ENCODE results near the gene SULT2B1. TPM values are rescaled to one million over a fixed set of nuclear protein-coding genes. Genes with fewer than 3 reads are reported as not detected.

The SULT2B1 gene
- total RNA-seq, 2 experiments from 2014 or later = not detected

DNA sequence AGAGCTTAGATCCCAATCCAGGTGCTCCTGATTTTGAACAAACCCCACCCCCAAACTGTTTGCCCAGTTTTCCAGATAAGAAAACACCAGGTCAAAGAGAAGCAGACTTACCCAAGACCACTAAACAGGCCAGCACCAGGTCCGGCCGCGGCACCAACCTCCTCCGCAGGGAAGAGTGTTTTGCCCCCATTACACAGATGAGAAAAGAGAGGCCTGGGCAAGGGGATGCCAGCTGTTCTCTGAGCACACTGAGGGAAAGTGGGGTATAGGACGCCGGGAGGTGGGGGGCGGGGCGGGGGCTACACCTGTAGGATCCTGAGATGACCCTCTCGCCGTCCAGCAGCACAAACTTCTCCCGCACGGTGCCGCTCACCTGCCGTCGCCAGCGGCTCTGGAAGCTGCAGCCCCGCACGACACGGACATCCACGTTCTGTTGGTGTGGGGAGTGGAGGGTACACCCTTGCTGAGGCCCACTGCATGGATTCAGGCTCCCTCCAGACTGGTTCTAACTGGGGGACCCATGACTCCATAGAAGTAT, 57.7 kb downstream of the SULT2B1 start:
- Mint-ChIP-seq H3K27me3 (no peaks in the 10 kb centered on the region), H3K36me3 (no peaks in the 10 kb centered on the region), H3K4me3 (no peak overlapping the region), H3K4me1 (ENCODE audit: low read depth) (no peaks in the 10 kb centered on the region), H3K9me3 (no peaks in the 10 kb centered on the region), H3K27ac (no peak overlapping the region)
- ChIA-PET CTCF (interaction anchor here (1.0 to 3.4 kb wide), 14 partner anchors 8 to 364 kb away, joined by 3 to 48 read pairs (median 4); partner anchors contain the start of genes RPL18 and SPHK2), POLR2A (interaction anchor here (1.4 kb wide), 1 partner anchor 9 kb away, joined by 15 read pairs; the partner anchor contains the start of genes RPL18 and SPHK2)
- intact Hi-C loops (cut with micrococcal nuclease) = loop anchor here (5.0 kb wide), 1 partner anchor 127 kb away; no protein-coding TSS in a partner anchor
- no peak for DNase-seq

DNA sequence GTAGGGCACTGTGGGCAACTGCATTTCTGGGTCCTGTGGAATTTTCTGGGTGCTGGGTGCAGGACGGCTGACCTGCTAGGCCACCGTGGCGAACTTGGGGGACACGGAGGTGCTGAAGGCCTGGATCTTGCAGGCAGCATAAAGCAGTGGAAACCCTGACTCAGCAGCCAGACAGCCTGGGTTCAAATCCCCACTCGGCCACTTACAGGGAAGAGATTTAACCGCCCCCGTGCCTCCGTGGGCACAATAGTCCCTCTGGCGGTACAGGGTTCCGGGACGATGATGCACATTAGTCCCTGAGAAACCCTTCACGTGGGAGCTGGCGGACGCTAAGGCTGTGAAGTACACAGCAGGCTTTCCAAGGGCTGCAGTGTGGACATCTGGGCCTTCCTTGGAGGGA, 59.9 kb downstream of the SULT2B1 start:
- POLR2A ChIA-PET = no interaction called here
- H3K36me3 Mint-ChIP-seq = peaks cover 19% of the 10 kb centered on the region
- no peaks in the 10 kb centered on the region for H3K9me3 Mint-ChIP-seq
- CTCF ChIA-PET = interaction anchor here (1.4 to 1.8 kb wide), 2 partner anchors 23 to 123 kb away, joined by 5 to 7 read pairs; no protein-coding TSS in a partner anchor
- H3K4me3 Mint-ChIP-seq = no peak overlapping the region
- H3K4me1 Mint-ChIP-seq (ENCODE audit: low read depth) = peaks cover 15% of the 10 kb centered on the region
- DNase-seq = no peak
- H3K27me3 Mint-ChIP-seq = no peaks in the 10 kb centered on the region
- no peak overlapping the region for H3K27ac Mint-ChIP-seq
- intact Hi-C loops (cut with micrococcal nuclease) = no loop called here

DNA sequence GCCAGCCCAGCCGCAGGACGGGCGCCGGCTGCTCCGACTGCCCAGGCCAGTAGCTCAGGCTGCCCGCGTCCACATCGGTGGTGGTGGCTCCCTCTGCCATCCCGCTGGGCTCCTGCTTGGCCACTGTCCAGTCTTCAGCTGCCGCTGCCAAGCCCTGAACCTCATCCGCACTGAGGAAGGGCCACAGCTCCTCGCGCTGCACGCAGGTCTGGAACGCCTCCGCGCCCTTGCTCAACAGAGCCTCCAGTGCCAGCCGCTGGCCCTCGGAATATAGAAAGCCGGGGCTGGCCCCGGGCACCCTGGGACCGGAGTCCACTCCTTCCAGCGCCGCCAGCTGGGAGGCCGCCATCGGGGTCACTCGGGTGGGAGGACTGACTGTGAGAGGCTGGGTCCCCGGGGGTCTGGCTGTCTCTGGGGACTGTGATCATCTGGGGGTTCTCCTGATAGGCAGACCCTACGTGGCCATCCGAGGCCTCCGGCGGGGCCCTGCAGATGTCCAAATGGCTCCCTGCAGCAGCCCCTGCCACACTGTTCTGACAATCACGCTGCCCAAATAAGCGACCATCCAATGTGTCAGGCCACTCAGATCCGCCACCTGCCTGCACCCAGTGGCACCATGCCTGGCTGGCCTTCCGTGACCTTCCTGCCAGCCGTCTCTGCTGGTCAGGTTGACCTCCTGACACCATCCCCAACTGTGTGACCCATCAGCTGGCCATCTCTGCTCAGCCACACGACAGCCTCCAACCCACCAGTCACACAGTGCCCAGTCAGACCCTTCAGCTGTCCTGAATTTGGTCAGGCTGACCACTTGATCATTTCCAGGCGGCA, 61.3 kb downstream of the SULT2B1 start:
- no peak for DNase-seq
- peaks cover 25% of the 10 kb centered on the region for H3K4me1 Mint-ChIP-seq (ENCODE audit: low read depth)
- CTCF ChIA-PET = interaction anchor here (1.4 to 1.8 kb wide), 2 partner anchors 24 to 124 kb away, joined by 5 to 7 read pairs; no protein-coding TSS in a partner anchor
- no peaks in the 10 kb centered on the region for H3K9me3 Mint-ChIP-seq
- POLR2A ChIA-PET = no interaction called here
- H3K36me3 Mint-ChIP-seq = peaks cover 32% of the 10 kb centered on the region
- intact Hi-C loops (cut with micrococcal nuclease) = no loop called here
- no peaks in the 10 kb centered on the region for H3K27me3 Mint-ChIP-seq
- no peak overlapping the region for H3K27ac Mint-ChIP-seq
- H3K4me3 Mint-ChIP-seq = no peak overlapping the region

DNA sequence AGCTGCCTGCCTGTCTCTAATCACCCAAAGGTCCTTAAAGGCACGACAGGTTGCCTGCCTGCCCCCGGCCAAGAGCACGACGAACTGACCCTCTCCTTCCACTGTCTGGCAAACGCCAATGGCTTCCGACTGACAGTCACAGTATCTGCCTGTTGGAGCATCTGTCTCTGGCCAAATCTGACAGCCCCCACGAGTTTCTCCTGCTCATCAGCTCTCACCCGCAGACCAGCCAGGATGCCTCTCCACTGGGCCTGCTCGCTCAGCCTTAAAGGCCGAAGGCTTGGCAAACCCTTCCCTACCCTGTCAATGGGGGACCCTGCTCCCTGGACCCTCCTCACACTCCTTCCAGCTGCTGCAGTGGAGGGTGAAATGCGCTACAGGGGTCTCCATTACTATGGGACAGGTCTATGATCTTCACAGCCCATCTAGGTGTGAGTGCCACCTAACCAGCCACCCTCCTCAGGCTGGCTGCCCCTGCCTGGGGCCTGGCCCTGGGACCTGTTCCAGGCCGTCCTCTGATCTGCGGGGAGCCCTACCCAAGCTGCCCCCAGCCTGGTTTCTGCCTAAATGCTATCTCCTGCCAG, 62.0 kb downstream of the SULT2B1 start:
- H3K4me3 Mint-ChIP-seq = no peak overlapping the region
- H3K36me3 Mint-ChIP-seq = peaks cover 39% of the 10 kb centered on the region
- CTCF ChIA-PET = interaction anchor here (1.8 kb wide), 1 partner anchor 125 kb away, joined by 7 read pairs; no protein-coding TSS in a partner anchor
- POLR2A ChIA-PET = no interaction called here
- H3K27ac Mint-ChIP-seq = peak overlapping the region; percentile 14
- H3K27me3 Mint-ChIP-seq = no peaks in the 10 kb centered on the region
- intact Hi-C loops (cut with micrococcal nuclease) = no loop called here
- DNase-seq = no peak
- H3K4me1 Mint-ChIP-seq (ENCODE audit: low read depth) = peaks cover 26% of the 10 kb centered on the region
- H3K9me3 Mint-ChIP-seq = no peaks in the 10 kb centered on the region

DNA sequence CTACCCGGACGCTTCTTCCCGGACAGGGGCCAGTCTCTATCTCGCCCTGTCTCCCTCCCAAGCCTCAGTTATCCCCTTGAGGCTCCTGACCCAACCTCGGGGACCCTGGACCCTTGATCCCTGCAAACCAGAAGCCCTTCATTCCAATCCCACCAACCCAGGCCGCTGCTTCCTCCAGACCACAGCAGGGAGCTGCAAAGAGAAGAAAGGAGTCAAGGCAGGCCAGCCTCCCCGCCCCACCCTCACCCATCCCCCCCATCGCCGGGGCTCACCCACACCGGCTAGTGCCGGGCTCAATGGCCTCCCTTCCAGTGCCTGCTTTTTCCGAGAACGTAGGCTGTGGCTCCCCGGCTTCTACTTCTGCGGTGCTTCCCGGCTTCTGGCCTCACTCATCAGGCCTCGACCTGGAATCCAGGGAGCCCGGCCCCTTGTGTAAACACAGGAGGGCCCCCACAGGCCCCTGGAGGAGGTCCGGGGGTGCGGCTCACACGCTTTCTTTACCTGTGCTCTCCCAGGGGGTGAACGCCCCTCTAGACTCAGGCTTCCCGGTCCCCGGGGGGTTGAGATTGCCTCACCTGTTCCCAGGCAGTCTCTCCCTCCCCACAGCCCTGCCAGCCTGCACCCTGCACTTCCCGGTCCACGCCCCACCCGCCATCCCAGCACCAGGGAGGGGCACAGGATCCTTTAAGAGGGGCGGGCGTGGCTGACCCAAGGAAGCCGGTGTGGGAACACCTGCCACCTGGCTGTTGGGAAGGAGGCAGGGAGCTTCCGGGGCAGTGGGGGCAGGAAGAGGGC, 62.7 kb downstream of the SULT2B1 start, which contains the start of gene FAM83E:
Gene FAM83E, minus strand, starts transcription at position 641 of the 795 bp plus-strand sequence. CDS start 1,704 bp downstream, outside the sequence.
- Mint-ChIP-seq H3K9me3 (no peaks in the 10 kb centered on the region), H3K4me1 (ENCODE audit: low read depth) (peaks cover 28% of the 10 kb centered on the region), H3K27ac (peak within 1 kb of the TSS; percentile 14), H3K36me3 (peaks cover 42% of the 10 kb centered on the region), H3K27me3 (no peaks in the 10 kb centered on the region), H3K4me3 (peak within 1 kb of the TSS; percentile 17)
- CTCF ChIA-PET = no interaction called here
- POLR2A ChIA-PET = interaction anchor here (1.1 kb wide), 1 partner anchor 9 kb away, joined by 4 read pairs; no protein-coding TSS in a partner anchor
- intact Hi-C loops (cut with micrococcal nuclease) = loop anchor here (5.0 kb wide), 1 partner anchor 282 kb away; no protein-coding TSS in a partner anchor
- DNase-seq = no peak

DNA sequence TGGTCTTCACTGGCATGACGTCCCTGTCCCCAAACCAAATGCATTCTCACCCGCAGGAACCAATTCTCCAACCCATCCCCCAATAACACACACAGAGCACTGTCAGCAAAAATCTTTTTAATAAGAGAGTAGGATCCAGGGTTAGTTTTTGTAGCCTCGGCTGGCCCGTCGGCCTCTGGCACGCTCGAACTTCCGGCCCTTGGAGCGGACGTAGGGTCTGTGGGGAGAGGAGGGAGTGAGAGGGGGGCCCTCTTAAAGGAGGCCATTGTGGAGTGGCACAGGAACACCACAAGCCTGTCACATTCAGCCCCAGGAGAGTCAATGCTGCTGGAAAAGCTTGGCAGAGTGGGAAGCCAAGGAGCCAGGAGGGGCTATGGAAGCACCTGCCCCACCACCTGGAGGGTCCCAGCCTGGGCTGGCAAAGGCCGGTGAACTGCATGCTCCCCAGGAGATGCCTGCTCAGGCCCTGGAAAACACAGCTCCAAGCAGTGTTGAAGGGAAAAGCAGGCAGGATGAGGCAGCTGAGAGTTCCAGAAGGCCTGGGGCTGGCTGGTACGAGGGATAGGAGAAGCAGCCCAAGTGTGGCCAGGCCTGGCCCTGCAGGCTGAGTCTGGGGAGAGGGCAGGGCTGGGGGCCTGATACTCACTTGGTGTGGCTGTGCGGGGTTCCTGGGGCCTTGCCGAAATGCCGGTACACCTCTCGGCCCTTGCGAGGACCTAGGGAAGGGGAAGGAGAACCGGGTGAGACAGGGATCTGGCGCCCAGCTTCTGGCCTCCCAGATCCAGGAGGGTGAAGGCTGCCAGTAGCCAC, 63.5 kb downstream of the SULT2B1 start:
- intact Hi-C loops (cut with micrococcal nuclease) = loop anchor here (5.0 kb wide), 1 partner anchor 283 kb away; no protein-coding TSS in a partner anchor
- Mint-ChIP-seq H3K4me1 (ENCODE audit: low read depth) (peaks cover 36% of the 10 kb centered on the region), H3K27me3 (no peaks in the 10 kb centered on the region), H3K4me3 (peak overlapping the region; percentile 17), H3K36me3 (peaks cover 46% of the 10 kb centered on the region), H3K9me3 (no peaks in the 10 kb centered on the region), H3K27ac (no peak overlapping the region)
- CTCF ChIA-PET = no interaction called here
- POLR2A ChIA-PET = interaction anchor here (1.1 kb wide), 1 partner anchor 9 kb away, joined by 4 read pairs; no protein-coding TSS in a partner anchor
- DNase-seq = no peak

DNA sequence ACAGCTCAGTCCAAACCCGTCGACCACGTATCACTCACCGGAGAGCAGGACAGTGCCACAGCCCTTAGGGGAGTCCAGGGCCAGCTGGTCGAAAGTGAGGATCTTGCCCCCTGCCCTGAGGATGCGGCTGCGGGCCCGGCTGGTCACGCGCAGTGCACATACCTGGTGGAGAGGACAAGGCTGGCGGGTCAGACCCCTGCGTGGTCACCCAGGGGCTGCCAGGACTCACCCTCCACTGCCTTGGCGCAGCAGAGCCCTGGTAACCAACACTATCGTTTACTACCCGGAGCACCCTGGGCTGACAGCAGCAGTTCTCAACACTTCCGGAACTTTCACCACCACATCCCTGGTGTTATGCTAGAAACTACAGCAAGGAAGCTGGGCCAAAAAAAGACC, 64.1 kb downstream of the SULT2B1 start:
- ChIA-PET POLR2A (interaction anchor here (1.1 kb wide), 1 partner anchor 18 kb away, joined by 3 read pairs; no protein-coding TSS in a partner anchor), CTCF (interaction anchor here (0.7 to 1.4 kb wide), 3 partner anchors 21 to 225 kb away, joined by 3 read pairs; partner anchors contain the start of genes CA11 and KDELR1)
- intact Hi-C loops (cut with micrococcal nuclease) = loop anchor here (5.0 kb wide), 1 partner anchor 284 kb away; no protein-coding TSS in a partner anchor
- no peaks in the 10 kb centered on the region for H3K9me3 Mint-ChIP-seq
- DNase-seq = no peak
- H3K36me3 Mint-ChIP-seq = peaks cover 46% of the 10 kb centered on the region
- H3K27me3 Mint-ChIP-seq = no peaks in the 10 kb centered on the region
- peaks cover 36% of the 10 kb centered on the region for H3K4me1 Mint-ChIP-seq (ENCODE audit: low read depth)
- H3K4me3 Mint-ChIP-seq = peak overlapping the region; percentile 96
- H3K27ac Mint-ChIP-seq = peak overlapping the region; percentile 55

DNA sequence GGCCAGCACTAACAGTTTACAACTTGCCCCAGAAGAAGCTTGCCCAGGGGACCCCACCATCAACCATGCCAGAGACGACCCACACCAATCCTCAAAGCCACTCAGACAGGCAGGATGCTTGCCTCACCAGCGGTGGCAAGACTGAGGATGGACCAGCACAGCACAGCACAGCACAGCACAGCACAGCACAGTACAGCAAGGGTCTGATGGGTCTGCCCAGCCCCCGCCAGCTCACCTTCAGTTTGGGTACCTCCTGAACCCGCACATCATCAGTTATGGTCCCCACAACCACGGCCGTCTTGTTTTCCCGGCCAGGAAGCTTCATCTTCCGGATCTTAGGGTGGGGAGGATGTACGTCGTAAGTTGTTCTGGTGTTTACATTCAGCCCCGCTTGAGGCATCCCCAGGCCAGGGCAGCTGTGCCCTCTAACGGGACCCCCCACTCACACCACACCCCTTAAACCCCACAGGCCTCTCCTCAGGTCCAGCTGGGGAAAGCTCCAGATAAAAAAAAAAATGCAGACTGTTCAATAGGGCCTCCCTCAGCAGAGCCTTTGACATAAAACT, 64.6 kb downstream of the SULT2B1 start:
- POLR2A ChIA-PET = interaction anchor here (1.1 kb wide), 1 partner anchor 17 kb away, joined by 3 read pairs; no protein-coding TSS in a partner anchor
- peaks cover 39% of the 10 kb centered on the region for H3K4me1 Mint-ChIP-seq (ENCODE audit: low read depth)

DNA sequence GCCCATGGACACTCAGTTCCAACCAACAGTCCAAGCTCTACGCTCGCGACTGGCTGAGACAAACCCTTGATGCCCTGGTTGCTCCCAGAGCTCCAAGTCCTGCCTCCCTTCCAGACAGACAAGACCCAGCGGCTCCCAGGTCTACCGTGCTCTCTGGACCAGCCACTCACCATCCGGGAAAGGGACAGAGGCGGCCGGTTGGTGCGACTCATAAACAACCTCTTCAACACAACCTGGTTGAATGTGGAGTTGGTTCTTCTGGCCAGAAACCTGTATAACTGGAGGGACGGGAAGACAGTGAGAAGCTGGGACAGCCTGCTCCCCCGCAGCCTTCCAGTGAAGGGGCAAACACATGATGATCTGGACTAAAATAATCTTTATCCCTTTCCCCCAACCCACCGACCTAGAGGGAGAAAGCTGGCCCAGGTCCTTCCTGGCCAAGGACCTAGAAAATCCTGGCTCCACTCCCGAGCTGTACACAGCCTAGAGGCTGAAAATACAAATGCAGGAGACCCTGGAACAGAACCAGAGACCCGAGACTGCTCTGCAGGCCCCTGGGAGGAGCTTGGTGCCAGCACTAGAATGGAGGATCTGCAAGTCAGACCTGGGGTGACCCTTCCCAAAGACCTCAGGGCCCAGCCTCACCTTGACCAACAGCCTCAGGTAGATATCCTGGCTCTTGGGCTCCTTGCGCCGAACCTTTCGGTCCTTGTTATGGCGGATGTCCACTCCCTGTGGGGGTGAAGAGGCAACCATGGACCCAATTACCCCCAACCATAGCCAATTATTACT, 65.4 kb downstream of the SULT2B1 start:
- H3K4me1 Mint-ChIP-seq (ENCODE audit: low read depth) = peaks cover 43% of the 10 kb centered on the region
- peak overlapping the region; percentile 97 for H3K27ac Mint-ChIP-seq
- intact Hi-C loops (cut with micrococcal nuclease) = loop anchor here (5.0 kb wide), 1 partner anchor 285 kb away; no protein-coding TSS in a partner anchor
- peaks cover 50% of the 10 kb centered on the region for H3K36me3 Mint-ChIP-seq
- DNase-seq = no peak
- POLR2A ChIA-PET = interaction anchor here (1.1 to 2.6 kb wide), 2 partner anchors 8 to 17 kb away, joined by 3 to 15 read pairs; no protein-coding TSS in a partner anchor
- no peaks in the 10 kb centered on the region for H3K9me3 Mint-ChIP-seq
- CTCF ChIA-PET = interaction anchor here (0.6 to 1.8 kb wide), 7 partner anchors 8 to 283 kb away, joined by 3 to 6 read pairs (median 4); partner anchors contain the start of genes CA11 and KDELR1
- no peaks in the 10 kb centered on the region for H3K27me3 Mint-ChIP-seq
- H3K4me3 Mint-ChIP-seq = peak overlapping the region; percentile 96

More for the DNA sequence above, 64.6 kb downstream of the SULT2B1 start:
- peak overlapping the region; percentile 97 for H3K27ac Mint-ChIP-seq
- intact Hi-C loops (cut with micrococcal nuclease) = loop anchor here (5.0 kb wide), 1 partner anchor 284 kb away; no protein-coding TSS in a partner anchor
- CTCF ChIA-PET = interaction anchor here (0.7 to 1.4 kb wide), 5 partner anchors 21 to 226 kb away, joined by 3 to 5 read pairs (median 3); partner anchors contain the start of genes CA11 and KDELR1
- peak overlapping the region; percentile 96 for H3K4me3 Mint-ChIP-seq
- H3K36me3 Mint-ChIP-seq = peaks cover 47% of the 10 kb centered on the region
- H3K27me3 Mint-ChIP-seq = no peaks in the 10 kb centered on the region
- DNase-seq = no peak
- no peaks in the 10 kb centered on the region for H3K9me3 Mint-ChIP-seq

All from activated CD4-positive, alpha-beta memory T cell treated with anti-CD3 and anti-CD28 coated beads for 36 hours (primary cell).